IMR-90 (cell line): ENCODE measurements around the gene ST6GALNAC3. TPM values are rescaled to one million over a fixed set of nuclear protein-coding genes. Genes with fewer than 3 reads are reported as not detected.

ENCODE experiments used
- ATAC-seq: fragments of 200-7000 bp; cut with Tn5 transposase; 2 replicates; pipeline ENCODE4 v1.9.1; 2020; ENCODE audit warnings: low read depth, mild to moderate bottlenecking, moderate library complexity
- BruUV-seq: library from RNA; stranded (reverse); fragments of 400-500 nt; replicated peaks from 2 replicates; lab custom pipeline; 2021; lab: Mats Ljungman, UMichigan
- CTCF ChIA-PET: fragments of 300-600 bp; formaldehyde crosslinking; extraction: SDS; loops from one replicate; lab custom pipeline; 2021; ENCODE audit warnings: antibody characterized with exemption; lab: Yijun Ruan, JAX
- POLR2A ChIA-PET: fragments of 300-600 bp; sonication (Branson Sonifier 250); formaldehyde crosslinking; loops from one replicate; lab custom pipeline; 2022; ENCODE audit warnings: antibody characterized with exemption; ENCODE audit not compliant: unreplicated experiment; lab: Charles Lee
- DNase-seq: peaks from one replicate; pipeline ENCODE4 v3.0.0; 2013
- H2AFZ ChIP-seq: replicated peaks from 2 replicates; pipeline ENCODE3; 2013; ENCODE audit warnings: low read length, mild to moderate bottlenecking; ENCODE audit not compliant: poor library complexity
- H2AK5ac ChIP-seq: 2 replicates; pipeline ENCODE4 v1.6.1; 2013; ENCODE audit warnings: low read depth, low read length, inconsistent platforms
- H2AK9ac ChIP-seq: replicated peaks from 2 replicates; pipeline ENCODE3; 2013; ENCODE audit warnings: mild to moderate bottlenecking, low read depth, low read length, moderate library complexity; ENCODE audit not compliant: poor library complexity
- H2BK120ac ChIP-seq: 2 replicates; pipeline ENCODE4 v1.6.1; 2013; ENCODE audit warnings: low read depth, low read length, inconsistent platforms
- H2BK15ac ChIP-seq: 3 replicates; pipeline ENCODE4 v1.6.1; 2013; ENCODE audit warnings: low read depth, low read length, inconsistent platforms
- H2BK20ac ChIP-seq: 2 replicates; pipeline ENCODE4 v1.6.1; 2013; ENCODE audit warnings: low read depth, mild to moderate bottlenecking, inconsistent platforms, low read length, moderate library complexity
- H2BK5ac ChIP-seq: 2 replicates; pipeline ENCODE4 v1.6.1; 2013; ENCODE audit warnings: mild to moderate bottlenecking, low read depth, low read length, inconsistent platforms; ENCODE audit not compliant: poor library complexity, severe bottlenecking
- H3K14ac ChIP-seq: replicated peaks from 2 replicates; pipeline ENCODE4 v1.6.1; 2013; ENCODE audit warnings: low read depth, low read length, inconsistent platforms
- H3K18ac ChIP-seq: 2 replicates; pipeline ENCODE4 v1.6.1; 2013; ENCODE audit warnings: low read depth, low read length, control low read depth
- H3K23ac ChIP-seq: 2 replicates; pipeline ENCODE4 v1.6.1; 2013; ENCODE audit warnings: low read depth, low read length, inconsistent platforms
- H3K27ac ChIP-seq: 2 replicates; pipeline ENCODE4 v1.5.1; 2013; ENCODE audit warnings: mild to moderate bottlenecking, control low read depth, low read length; ENCODE audit not compliant: insufficient read depth
- H3K27me3 ChIP-seq: 2 replicates; pipeline ENCODE4 v1.6.1; 2013; ENCODE audit warnings: low read length; ENCODE audit not compliant: control insufficient read depth, insufficient read depth
- H3K36me3 ChIP-seq: 2 replicates; pipeline ENCODE4 v1.6.1; 2013; ENCODE audit warnings: low read length, mixed read lengths; ENCODE audit not compliant: control insufficient read depth, insufficient read depth
- H3K4ac ChIP-seq: 2 replicates; pipeline ENCODE4 v1.6.1; 2013; ENCODE audit warnings: low read depth, low read length, inconsistent platforms
- H3K4me1 ChIP-seq: 2 replicates; pipeline ENCODE4 v1.6.1; 2013; ENCODE audit warnings: low read length, mixed read lengths; ENCODE audit not compliant: control insufficient read depth, insufficient read depth
- H3K4me2 ChIP-seq: 2 replicates; pipeline ENCODE4 v1.6.1; 2013; ENCODE audit warnings: low read depth, mild to moderate bottlenecking, control low read depth, low read length, moderate library complexity
- H3K4me3 ChIP-seq: 2 replicates; pipeline ENCODE4 v1.5.1; 2013; ENCODE audit warnings: low read depth, mild to moderate bottlenecking, control low read depth, low read length, moderate library complexity; ENCODE audit not compliant: insufficient read depth
- H3K56ac ChIP-seq: 2 replicates; pipeline ENCODE4 v1.6.1; 2013; ENCODE audit warnings: low read length, inconsistent platforms; ENCODE audit not compliant: insufficient read depth; ENCODE audit errors: extremely low read depth
- H3K79me1 ChIP-seq, 2 experiments: 2 replicates each; pipeline ENCODE4 v1.6.1; 2013; ENCODE audit warnings: low read length in 2 of 2, inconsistent platforms in 1 of 2, low read depth in 1 of 2
- H3K9ac ChIP-seq: 2 replicates; pipeline ENCODE4 v1.6.1; 2013; ENCODE audit warnings: low read depth, low read length, control low read depth
- H3K9me1 ChIP-seq: 2 replicates; pipeline ENCODE4 v1.6.1; 2013; ENCODE audit warnings: low read length, inconsistent platforms; ENCODE audit not compliant: insufficient read depth
- H3K9me3 ChIP-seq: 2 replicates; pipeline ENCODE4 v1.6.1; 2013; ENCODE audit warnings: low read length; ENCODE audit not compliant: control insufficient read depth, insufficient read depth
- H4K20me1 ChIP-seq: 2 replicates; pipeline ENCODE4 v1.6.1; 2013; ENCODE audit warnings: low read length, inconsistent platforms; ENCODE audit not compliant: insufficient read depth
- H4K5ac ChIP-seq: 2 replicates; pipeline ENCODE4 v1.6.1; 2013; ENCODE audit warnings: mild to moderate bottlenecking, low read depth, low read length, control low read depth
- H4K8ac ChIP-seq, 2 experiments: 2 replicates each; pipeline ENCODE4 v1.6.1; 2013; ENCODE audit warnings: low read depth in 2 of 2, low read length in 2 of 2, control low read depth in 1 of 2, inconsistent platforms in 1 of 2
- H4K91ac ChIP-seq: 2 replicates; pipeline ENCODE4 v1.6.1; 2013; ENCODE audit warnings: low read depth, low read length, inconsistent platforms; ENCODE audit not compliant: insufficient read depth
- CHD1 ChIP-seq: IDR thresholded peaks from 2 replicates; pipeline ENCODE4 v1.6.1; 2012; ENCODE audit warnings: low read depth, low read length, improper control_type of control experiment
- MAFK ChIP-seq: IDR thresholded peaks from 2 replicates; pipeline ENCODE4 v1.6.1; 2012; ENCODE audit warnings: low read depth, low read length, improper control_type of control experiment
- RCOR1 ChIP-seq: IDR thresholded peaks from 2 replicates; pipeline ENCODE4 v1.6.1; 2012; ENCODE audit warnings: mild to moderate bottlenecking, low read length, improper control_type of control experiment; ENCODE audit not compliant: insufficient replicate concordance
- RFX5 ChIP-seq: IDR thresholded peaks from 2 replicates; pipeline ENCODE4 v1.8.0; 2012; ENCODE audit warnings: low read depth, mild to moderate bottlenecking, low read length, moderate library complexity
- SMC3 ChIP-seq: fragments of 150-350 bp; IDR thresholded peaks from 2 replicates; pipeline ENCODE4 v1.6.1; 2016; ENCODE audit warnings: low read depth, mild to moderate bottlenecking, antibody characterized with exemption, low read length, moderate library complexity
- WGBS, 2 experiments: methylation state at CpG; one replicate each; pipeline versions ENCODE4 v1.1.5 to v1.1.7; 2013; ENCODE audit warnings: missing lambda C conversion rate in 2 of 2; ENCODE audit not compliant: insufficient read length in 1 of 2; ENCODE audit errors: extremely low coverage in 2 of 2; 5-methylcytosine and 5-hydroxymethylcytosine counted together
- dilution Hi-C: fragments of 300-500 bp; cut with HindIII; formaldehyde crosslinking; loops from one replicate; pipeline ENCODE4 v1.14.3; 2018; ENCODE audit warnings: low sequenced_read_pairs; ENCODE audit not compliant: unreplicated experiment
- in situ Hi-C: fragments of 300-500 bp; cut with MboI; formaldehyde crosslinking; loops from 3 replicates; pipeline ENCODE4 v1.14.3; 2019; ENCODE audit warnings: low sequenced_read_pairs, inconsistent platforms, mixed read lengths
- intact Hi-C: fragments of 100-400 bp; cut with micrococcal nuclease; formaldehyde crosslinking; loops from 2 replicates; pipeline ENCODE4 v1.10.0; 2022
- polyA plus RNA-seq, 3 experiments: library from polyadenylated mRNA; depleted of rRNA; stranded (reverse); fragments of >200 nt; gene quantifications; 2 replicates each; pipeline ENCODE4 v1.2.3, GENCODE V29; 2012; ENCODE audit warnings: low replicate concordance in 1 of 3
- total RNA-seq: library from RNA; depleted of rRNA; stranded (reverse); fragments of >200 nt; gene quantifications from 2 replicates; pipeline ENCODE4 v1.2.3, GENCODE V29; 2012

ST6GALNAC3 gene
- total and polyA plus RNA-seq, 2 of the 4 experiments (the other 2 are of a cell fraction): 0.65 to 1.3 TPM

GRCh38 chr1:76084685-76085084, 10.1 kb downstream of the ST6GALNAC3 start:
- no peak for TF ChIP-seq CHD1
- TF ChIP-seq RCOR1: no peak
- no peak for TF ChIP-seq SMC3
- TF ChIP-seq MAFK: no peak
- TF ChIP-seq RFX5: no peak
- intact Hi-C loops: no loop called here

More at GRCh38 chr1:76084685-76085084, 10.1 kb downstream of the ST6GALNAC3 start:
- Histone ChIP-seq H4K91ac (no peak overlapping the region), H2BK20ac (no peak overlapping the region), H3K4me3 (no peak overlapping the region), H3K9ac (no peak overlapping the region), H3K4me1 (no peaks in the 10 kb centered on the region), H3K79me1 (no peaks in the 10 kb centered on the region), H4K8ac (no peak overlapping the region), H3K56ac (no peak overlapping the region), H2BK120ac (no peak overlapping the region), H4K20me1 (no peaks in the 10 kb centered on the region), H3K9me1 (no peaks in the 10 kb centered on the region), H2BK5ac (no peak overlapping the region), H2BK15ac (no peak overlapping the region), H3K4ac (no peak overlapping the region), H3K4me2 (no peak overlapping the region), H2AFZ (no peak overlapping the region), H3K9me3 (no peaks in the 10 kb centered on the region), H2AK9ac (no peak overlapping the region), H3K27ac (no peak overlapping the region), H3K18ac (no peak overlapping the region), H2AK5ac (no peak overlapping the region), H3K36me3 (no peaks in the 10 kb centered on the region), H3K27me3 (peaks cover 1% of the 10 kb centered on the region; the same call in 1 of the 2 replicates), H3K23ac (no peak overlapping the region), H4K5ac (no peak overlapping the region), H3K14ac (no peak overlapping the region)
- no CpG with 5 or more reads among the region's 3 CpGs for WGBS, 2 experiments
- DNase-seq (no peak), ATAC-seq (no peak)
- dilution Hi-C loops: no loop called here
- POLR2A ChIA-PET: no interaction called here
- BruUV-seq: no TSS peak
- in situ Hi-C loops: no loop called here
- CTCF ChIA-PET: no interaction called here
